CD4-positive, alpha-beta T cell treated with Interleukin-15 for 1 hour (primary cell): ENCODE results near the gene RAB33B.
A peak's percentile ranks its signal among the peaks of the same experiment; 100 is the strongest.
"Not testable (repeated sequence)": the region's sequence is repeated elsewhere in the genome, so short reads cannot be mapped to it uniquely, and the experiment has no call there.

Experiments used
- DNase-seq: peaks from one replicate; pipeline ENCODE4 v3.0.0-alpha.2; 2020

RAB33B gene

GRCh38 chr4:139454111-139455045 lies at the start of gene RAB33B:
TSS of gene RAB33B (plus strand) at chr4:139454121. CDS start at chr4:139454196, 75 bp downstream.
- no peak for DNase-seq

- DNase-seq, result no peak
Measured at GRCh38 chr4:139410312-139410711, 43.6 kb upstream of the RAB33B start.

GRCh38 chr4:139414671-139415210 lies 39.2 kb upstream of the RAB33B start:
- not testable (repeated sequence) for DNase-seq

GRCh38 chr4:139416073-139416673 lies 37.7 kb upstream of the RAB33B start:
- DNase-seq, result no peak

- peak; percentile 35 for DNase-seq
Measured at GRCh38 chr4:139419388-139419914, 34.5 kb upstream of the RAB33B start.

GRCh38 chr4:139420652-139421051 lies 33.3 kb upstream of the RAB33B start:
- DNase-seq, result no peak

GRCh38 chr4:139436122-139436521 lies 17.8 kb upstream of the RAB33B start:
- no peak for DNase-seq

GRCh38 chr4:139438141-139438540 lies 15.8 kb upstream of the RAB33B start:
- no peak for DNase-seq

GRCh38 chr4:139441029-139441428 lies 12.9 kb upstream of the RAB33B start:
- DNase-seq, result no peak

- DNase-seq, result no peak
Measured at GRCh38 chr4:139443661-139444060, 10.3 kb upstream of the RAB33B start.

GRCh38 chr4:139444881-139445280 lies 9.0 kb upstream of the RAB33B start:
- not testable (repeated sequence) for DNase-seq

GRCh38 chr4:139447078-139447477 lies 6.8 kb upstream of the RAB33B start:
- DNase-seq, result not testable (repeated sequence)

- DNase-seq, result no peak
Measured at GRCh38 chr4:139450586-139450985, 3.3 kb upstream of the RAB33B start.

- DNase-seq, result no peak
Measured at GRCh38 chr4:139451997-139452396, 1.9 kb upstream of the RAB33B start.

- peak; percentile 80 for DNase-seq
Measured at GRCh38 chr4:139453041-139453370, 915 bp upstream of the RAB33B start.

- peak; percentile 97 for DNase-seq
Measured at GRCh38 chr4:139453371-139454110, 380 bp upstream of the RAB33B start.

GRCh38 chr4:139455126-139455538 lies 1.2 kb downstream of the RAB33B start:
- DNase-seq, result no peak

- DNase-seq, result no peak
Measured at GRCh38 chr4:139457318-139457717, 3.4 kb downstream of the RAB33B start.

- DNase-seq, result no peak
Measured at GRCh38 chr4:139458543-139458942, 4.6 kb downstream of the RAB33B start.

- no peak for DNase-seq
Measured at GRCh38 chr4:139458999-139459398, 5.1 kb downstream of the RAB33B start.

- no peak for DNase-seq
Measured at GRCh38 chr4:139460565-139460964, 6.6 kb downstream of the RAB33B start.

- no peak for DNase-seq
Measured at GRCh38 chr4:139461022-139461628, 7.2 kb downstream of the RAB33B start.

GRCh38 chr4:139464512-139464911 lies 10.6 kb downstream of the RAB33B start:
- DNase-seq, result not testable (repeated sequence)
